GM18498 (cell line): ENCODE data around the gene AP1G1.

Experiments used
- ATAC-seq: cut with Tn5 transposase; IDR thresholded peaks from one replicate; pipeline ENCODE4 v1.9.1; 2021; ENCODE audit warnings: mild to moderate bottlenecking, moderate library complexity; ENCODE audit not compliant: unreplicated experiment

Gene AP1G1

DNA sequence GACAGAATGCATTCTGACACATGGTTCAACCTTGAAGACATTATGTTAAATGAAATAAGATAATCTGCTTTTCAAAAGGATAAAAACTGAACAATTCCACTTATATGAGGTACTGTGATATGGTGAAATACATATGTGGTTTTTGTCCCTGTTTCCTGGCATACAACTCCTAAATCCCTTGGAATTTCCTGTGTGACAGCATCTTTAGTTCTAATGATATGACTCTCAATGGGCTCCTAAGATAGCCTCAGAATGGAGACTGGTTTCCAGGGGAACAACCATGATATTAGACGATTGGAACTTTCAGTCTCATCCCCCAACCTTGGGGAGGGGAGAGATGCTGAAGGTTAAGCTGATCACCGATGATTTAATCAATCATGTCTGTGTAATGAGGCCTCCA, 46.4 kb downstream of the AP1G1 start:
- ATAC-seq = no peak

- ATAC-seq = no peak
Observed at GRCh38 chr16:71761097-71761496, 47.5 kb downstream of the AP1G1 start.

GRCh38 chr16:71758293-71758760, 50.3 kb downstream of the AP1G1 start:
- ATAC-seq = no peak

GRCh38 chr16:71754652-71755051, 54.0 kb downstream of the AP1G1 start:
- no peak for ATAC-seq

DNA sequence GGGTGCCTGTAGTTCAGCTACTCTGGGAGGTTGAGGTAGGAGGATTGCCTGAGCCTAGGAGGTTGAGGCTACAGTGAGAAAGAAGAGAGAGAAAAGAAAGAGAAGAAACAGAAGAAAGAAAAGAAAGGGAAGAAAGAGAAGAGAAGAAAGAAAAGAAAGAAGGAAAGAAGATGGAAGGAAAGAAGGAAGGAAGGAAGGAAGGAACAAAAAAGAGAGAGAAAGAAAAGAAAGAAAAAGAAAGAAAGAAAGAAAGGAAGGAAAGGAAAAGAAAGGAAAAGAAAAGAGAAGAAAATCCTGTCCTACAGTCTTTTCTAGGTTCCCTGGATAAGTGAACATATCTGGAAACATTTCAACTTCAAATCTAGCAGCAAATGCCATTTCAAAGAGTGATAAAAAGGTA, 54.5 kb downstream of the AP1G1 start:
- ATAC-seq = no peak

DNA sequence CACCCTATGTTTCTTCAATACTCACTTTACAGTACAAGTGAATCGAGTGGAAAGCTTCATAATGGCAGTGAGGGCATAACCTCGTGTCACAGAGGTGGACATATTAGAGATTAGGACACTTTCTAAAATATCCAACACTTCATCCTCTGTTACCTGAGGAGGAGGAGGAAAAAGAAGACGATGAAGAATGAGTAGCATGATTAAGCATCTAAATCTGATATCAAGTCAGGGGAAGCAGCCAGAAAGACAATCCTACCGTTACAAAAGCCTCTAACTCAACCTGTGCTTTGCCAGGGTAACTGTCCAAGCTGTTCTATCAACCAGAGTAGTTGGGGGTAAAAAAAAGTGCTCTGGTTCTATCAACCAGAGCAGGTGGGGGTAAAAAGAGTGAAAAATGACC, 60.4 kb downstream of the AP1G1 start:
- ATAC-seq = no peak

DNA sequence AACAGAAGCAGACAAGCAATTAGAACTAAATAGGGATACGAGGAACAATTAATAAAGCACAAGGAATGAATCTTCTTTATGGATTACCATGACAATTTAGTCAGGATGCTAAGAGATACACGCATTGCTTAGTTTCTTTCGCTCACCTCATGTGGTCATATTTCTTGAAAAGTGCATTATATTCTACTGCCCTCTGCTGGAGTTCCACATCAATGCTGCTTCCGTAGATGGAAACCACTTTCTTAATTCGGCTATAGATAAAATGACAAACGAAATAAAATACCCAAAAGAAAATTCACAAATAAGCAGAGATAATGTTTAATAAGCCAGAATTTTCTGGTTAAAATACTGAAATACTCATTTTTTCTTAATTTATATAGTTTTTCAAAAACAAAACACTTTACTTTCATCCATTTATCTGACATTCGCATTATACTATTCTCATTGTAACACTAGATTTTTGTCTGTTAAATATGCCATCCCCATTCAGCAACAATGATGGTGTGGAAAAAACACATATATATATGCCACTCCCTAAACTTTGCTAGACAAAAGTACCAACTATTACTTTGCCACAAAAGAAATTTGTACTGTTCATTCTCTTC, 62.1 kb downstream of the AP1G1 start:
- no peak for ATAC-seq

GRCh38 chr16:71738855-71739254, 69.8 kb downstream of the AP1G1 start:
- no peak for ATAC-seq

- no peak for ATAC-seq
Observed at GRCh38 chr16:71737501-71737900, 71.1 kb downstream of the AP1G1 start.

DNA sequence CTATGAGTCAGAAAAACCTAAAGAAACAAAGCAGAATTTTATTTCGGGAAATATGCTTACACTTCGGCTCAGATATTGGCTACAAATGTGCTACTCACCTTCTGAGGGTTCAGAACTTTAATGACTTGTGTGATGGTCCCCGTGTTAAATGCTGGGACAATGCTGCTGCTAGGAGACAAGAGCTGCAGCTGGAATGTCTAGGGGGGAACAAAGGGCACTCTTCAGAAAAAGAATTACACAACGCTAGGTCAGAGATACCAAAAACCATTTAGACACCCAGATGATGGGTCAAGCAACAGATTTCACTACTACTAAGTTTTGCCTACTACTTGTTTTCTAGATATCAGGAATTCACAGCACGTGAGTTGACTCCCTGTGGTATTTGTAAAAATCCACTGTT, 74.1 kb downstream of the AP1G1 start:
- ATAC-seq = no peak

GRCh38 chr16:71732587-71732986, 76.0 kb downstream of the AP1G1 start:
- ATAC-seq = no peak

- ATAC-seq = no peak
Observed at GRCh38 chr16:71727551-71728324, 80.9 kb downstream of the AP1G1 start.

DNA sequence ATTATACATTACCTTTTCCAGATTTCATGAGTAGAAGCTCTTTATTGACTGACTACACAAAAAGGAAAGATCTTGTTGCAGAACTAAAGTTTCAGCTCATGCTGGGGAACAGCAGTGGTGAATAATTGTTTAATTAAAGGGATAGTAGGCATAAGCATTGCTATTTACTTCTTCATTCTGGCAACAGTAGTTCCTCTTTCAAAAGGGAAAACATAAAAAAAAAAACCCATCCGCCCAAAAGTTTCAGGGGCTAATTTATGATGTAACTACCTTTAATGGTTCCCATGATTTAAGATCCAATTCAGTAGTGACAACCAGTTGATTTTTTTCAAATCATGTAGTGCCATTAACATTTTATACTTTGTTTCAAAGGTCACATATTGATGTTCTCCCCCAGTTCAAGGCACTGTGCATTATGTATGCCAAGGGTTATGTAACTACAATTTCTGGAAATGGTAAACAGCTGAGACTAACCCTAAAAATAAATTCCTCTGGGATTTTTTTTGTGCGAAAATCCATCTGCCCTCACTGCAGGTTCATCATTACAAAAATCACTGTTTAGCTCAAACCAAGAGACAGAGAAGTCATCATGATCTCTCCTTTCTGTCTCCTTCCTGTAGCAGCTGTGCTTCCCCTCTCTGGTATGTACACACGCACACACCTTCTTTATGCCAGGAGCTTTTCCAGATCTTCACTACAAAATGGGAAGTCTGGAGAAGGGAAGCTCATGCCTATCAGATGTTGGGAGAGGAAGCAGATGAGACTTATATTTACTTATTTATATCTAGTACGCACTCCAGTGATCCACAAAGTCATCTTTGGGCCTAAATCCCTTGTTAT, 81.9 kb downstream of the AP1G1 start:
- no peak for ATAC-seq

DNA sequence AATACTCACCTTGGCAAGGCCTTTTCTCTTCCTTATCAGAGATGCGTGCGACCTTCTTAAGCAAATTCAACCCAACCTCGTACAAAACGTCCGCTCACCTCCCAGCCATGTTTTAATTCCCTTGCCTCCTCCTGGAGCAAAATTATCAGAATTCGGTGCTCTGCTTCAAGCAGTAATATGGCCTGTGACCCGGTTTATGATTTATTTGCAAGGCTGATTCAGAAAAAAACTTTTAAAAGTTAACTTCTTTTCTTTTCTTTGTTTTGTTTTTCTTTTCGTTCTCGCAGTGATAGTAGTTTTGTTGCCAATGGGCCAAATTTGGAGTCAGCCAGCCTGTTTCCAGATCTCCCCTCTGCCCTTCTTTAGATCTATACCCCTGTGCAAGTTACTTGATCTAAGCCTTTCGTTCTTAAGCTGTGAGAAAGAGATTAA, 84.3 kb downstream of the AP1G1 start, which contains the start of gene PHLPP2:
Gene PHLPP2, minus strand, starts transcription at position 382 of the 432 bp plus-strand sequence. CDS start 9,906 bp downstream, outside the sequence.
- ATAC-seq = no peak

DNA sequence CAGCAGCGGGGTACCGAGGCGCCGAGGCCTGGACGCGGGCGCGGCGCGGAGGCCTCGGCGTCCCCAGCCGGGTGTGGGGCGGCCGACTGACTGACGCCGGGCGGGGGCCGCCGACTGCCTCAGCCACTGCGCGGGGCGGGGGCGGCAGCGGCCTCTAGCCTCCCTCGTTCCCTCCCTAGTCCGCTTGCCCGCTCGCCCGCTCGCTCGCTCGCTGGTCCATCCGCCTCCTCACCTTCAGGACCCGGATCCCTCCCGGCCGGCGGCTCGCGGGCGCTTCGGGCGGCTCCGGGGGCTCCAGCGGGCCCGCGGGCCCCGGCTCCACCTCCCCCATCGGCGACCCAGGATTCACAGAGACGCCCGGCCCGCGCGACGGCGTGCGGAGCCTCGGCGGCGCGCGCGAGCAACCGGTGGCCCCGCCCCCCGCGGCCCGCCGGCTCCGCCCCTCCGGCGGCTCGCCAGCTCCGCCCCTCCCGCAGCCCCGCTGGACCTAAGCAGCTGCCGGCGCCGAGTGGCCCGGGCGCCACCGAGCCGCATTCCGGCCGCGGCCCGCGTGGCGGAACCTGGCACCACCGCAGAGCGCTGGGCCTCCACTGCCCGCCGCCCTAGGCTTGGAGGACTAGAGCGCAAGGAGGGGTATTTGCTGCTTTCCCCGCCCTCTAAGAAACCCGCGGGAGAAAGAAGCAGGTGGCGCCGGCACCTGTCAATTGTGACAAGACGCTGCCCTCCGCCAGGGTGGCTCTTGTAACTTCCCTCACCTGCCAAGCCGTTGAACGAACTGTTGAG, 84.9 kb downstream of the AP1G1 start:
- peak; percentile 86 for ATAC-seq

GRCh38 chr16:71722801-71723536, 85.7 kb downstream of the AP1G1 start:
- ATAC-seq = peak; percentile 45

GRCh38 chr16:71721066-71721740, 87.4 kb downstream of the AP1G1 start:
- no peak for ATAC-seq

- ATAC-seq = no peak
Observed at GRCh38 chr16:71712501-71712900, 96.1 kb downstream of the AP1G1 start.

DNA sequence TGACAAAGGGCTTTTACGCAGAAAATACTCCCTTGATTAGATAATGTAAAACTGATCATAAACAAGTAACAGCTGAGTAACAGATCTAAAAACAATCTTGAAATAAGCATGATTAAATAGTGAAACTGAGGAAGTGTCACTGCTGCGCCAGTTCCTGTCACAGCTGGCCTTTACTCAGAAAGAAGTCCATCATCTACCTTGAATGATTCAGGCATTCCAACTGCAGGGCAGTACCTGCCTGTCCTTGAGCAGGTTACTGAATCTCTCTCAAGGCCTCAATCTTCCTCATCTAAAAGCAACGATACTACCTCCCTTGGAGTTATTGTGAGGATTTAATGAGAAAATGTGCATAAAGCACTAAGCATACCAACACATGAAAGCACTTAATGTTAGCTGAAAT, 96.8 kb downstream of the AP1G1 start:
- ATAC-seq = no peak
